Endometrial microvascular endothelial cells (primary cell): Measurements from ENCODE around the gene SESTD1. TPM values are rescaled to one million over a fixed set of nuclear protein-coding genes. Genes with fewer than 3 reads are reported as not detected.
"Not testable (repeated sequence)": the region's sequence is repeated elsewhere in the genome, so short reads cannot be mapped to it uniquely, and the experiment has no call there.

ENCODE experiments used
- in situ Hi-C: cut with HindIII; loops from 2 replicates; pipeline ENCODE4 v1.10.0; 2017; ENCODE audit warnings: low sequenced_read_pairs, low pct_unique_long_range_greater_than_20kb; ENCODE audit errors: inconsistent ontology term
- total RNA-seq: library from RNA; depleted of rRNA; stranded (reverse); fragments of >200 nt; gene quantifications from one replicate; pipeline ENCODE4 v1.2.3, GENCODE V29; 2015; ENCODE audit errors: inconsistent ontology term

The SESTD1 gene
- total RNA-seq, 1 donor from 2014 or later: 8.5 TPM

DNA sequence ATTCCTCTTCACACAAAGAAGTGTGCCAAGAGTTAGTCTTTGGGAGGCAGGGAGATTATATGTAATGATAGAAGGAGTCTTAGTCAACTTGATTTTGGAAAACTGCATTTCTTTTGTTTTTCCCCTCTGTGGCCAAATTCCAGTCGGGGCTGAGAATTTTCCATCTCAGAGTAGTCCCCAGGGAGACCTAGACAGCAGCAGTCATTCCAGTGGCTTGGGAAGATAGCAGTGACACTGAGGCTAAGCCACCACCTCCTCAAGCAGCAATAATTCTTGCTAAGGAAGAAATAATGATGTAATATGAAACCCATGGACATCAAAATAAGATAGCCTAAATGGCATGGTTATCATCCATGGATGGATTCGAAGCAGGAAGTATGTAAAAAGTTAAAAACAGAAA, 193.7 kb downstream of the SESTD1 start:
- in situ Hi-C loops: no loop called here

DNA sequence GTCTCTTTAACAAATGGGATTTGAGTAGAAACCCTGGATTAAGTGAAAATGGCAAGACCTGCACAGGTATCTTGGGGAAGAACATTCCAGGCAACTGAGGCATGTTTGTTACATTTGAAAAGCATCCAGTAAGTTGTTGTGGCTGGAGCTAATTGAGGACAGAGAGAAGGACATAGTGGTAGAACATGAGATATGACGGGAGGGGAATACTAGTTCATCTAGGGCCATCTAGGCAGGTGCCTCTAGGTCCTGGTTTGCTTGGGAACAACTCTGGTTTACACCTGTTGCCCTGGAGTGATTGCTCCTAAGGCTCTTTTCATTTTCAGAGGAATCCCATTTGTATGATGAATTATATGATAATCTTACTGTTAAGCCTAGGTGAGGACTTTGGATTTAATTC, 194.9 kb downstream of the SESTD1 start:
- in situ Hi-C loops: no loop called here

DNA sequence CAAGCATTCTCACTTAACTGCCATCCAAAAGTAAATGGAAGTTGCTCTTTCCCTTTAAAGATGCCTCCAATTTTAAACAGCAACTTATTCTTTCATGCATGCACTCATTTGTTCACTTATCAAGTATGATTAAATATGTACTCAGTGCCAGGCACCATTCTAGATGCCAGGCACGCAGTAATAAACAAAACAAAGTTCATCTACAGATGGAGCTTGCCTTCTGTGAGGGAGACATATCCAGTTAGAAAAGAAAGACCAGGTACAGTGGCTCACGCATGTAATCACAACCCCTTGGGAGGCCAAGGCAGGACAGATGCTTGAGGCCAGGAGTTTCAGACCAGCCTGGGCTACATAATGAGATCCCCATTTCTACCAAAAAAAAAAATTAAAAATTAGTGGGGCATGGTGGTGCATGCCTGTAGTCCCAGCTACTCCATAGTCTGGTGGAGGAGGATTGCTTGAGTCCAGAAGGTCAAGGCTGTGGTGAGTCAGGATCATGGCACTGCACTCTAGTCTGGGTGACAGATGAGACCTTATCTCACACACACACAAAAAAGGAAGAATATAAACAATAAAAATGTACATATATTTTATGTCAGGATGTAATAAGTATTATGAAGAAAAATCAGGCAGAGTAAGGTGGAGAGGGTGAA, 195.5 kb downstream of the SESTD1 start:
- in situ Hi-C loops: no loop called here

DNA sequence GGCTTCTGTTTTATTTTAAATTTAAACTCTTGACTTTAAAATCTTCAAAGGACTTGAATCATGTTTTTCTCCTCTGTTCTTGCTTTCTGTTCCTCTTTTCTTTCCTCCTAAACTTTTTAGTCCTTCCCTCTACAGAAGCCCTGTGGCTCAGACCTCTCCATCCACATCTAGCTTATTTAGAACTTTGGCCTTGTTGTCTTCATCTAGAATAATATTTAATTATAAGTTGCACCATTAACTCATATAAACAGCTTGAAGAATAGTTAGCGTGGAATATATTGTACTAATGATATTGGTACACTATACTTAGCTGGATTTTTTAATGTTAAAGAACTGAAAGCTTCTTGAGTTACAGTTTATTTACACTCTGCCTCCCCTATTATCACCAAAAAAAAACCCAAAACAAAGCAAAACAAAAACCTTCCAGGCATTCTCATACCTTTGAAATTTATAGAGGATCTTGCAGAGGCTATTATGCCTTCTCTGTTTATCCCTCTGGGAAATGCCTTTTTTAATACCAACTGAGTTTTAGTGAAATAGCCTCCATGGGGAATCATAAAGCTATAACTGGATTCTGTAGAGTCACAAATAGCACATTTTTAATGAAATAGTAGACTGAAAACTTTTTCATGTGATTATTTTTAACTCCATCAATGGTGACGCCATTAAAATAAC, 205.5 kb downstream of the SESTD1 start:
- in situ Hi-C loops: no loop called here

DNA sequence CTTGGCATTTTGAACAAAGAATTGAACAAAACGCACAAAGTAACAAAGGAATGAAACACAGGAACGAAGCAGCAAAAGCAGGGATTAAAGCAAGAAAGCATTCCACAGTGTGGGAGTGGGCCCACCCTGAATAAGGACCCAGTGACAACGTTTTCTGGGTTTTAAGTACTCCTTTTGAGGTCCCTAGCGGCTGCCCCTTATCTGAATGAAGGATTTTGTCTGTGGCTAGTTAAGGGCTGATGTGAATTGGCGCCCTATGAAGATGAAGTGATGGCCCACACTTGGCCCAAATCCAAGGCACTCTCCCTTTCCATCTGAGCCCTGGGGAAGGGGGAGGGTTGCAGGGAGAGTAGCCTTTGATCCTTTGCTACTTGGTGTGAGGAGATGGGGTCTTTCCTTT, 206.9 kb downstream of the SESTD1 start:
- in situ Hi-C loops: no loop called here

DNA sequence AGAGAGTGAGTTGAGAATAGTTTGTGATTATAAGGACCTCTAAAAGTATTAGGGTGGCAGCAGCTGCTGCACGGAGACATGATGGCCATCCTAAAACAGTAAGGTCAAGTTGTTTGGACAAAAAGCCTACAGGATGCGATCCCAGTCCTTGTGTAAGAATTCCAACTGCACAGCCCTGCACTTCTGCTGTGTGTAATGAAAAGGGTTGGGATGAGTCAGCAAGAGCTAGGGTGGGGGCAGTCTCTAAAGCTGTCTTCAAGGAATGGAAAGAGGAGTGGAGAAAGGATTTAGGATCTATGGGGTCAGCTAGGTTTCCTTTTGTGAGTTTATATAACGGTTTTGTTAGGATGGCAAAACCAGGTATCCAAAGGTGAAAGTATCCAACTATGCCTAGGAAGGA, 211.1 kb downstream of the SESTD1 start:
- in situ Hi-C loops: not testable (repeated sequence)

Other genes with a start within 250 kb of the SESTD1 start
- gene CCDC141, start 214.7 kb downstream of the SESTD1 start, total RNA-seq: not detected